Stimulated activated CD4-positive, alpha-beta T cell treated with anti-CD3 and anti-CD28 coated beads, Interleukin-1b, Interleukin-23, amount 100 ng/mL, for 48 hours (primary cell): Measurements from ENCODE around the gene ITPRID1.

Source experiments
- DNase-seq: peaks from one replicate; pipeline ENCODE4 v3.0.0-alpha.2; 2020

The ITPRID1 gene

DNA sequence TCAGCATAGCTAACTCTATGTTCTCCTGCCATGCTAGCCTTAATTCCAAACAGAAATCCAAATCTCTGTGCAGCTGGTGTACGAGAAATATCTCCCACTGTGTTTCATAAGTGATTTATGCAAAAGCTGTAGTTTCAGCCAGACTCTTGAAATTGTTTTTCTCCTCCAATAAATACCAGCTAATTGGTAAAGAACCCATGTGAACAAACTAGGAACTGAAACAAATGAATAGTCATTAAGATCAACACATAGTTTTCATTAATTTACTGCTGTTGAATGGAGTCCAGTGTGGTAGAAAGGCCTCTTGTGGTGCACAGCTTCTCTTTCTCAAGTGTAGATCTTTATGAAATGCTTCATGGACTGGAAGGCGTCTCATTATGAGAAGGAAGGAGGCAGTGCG lies 191.5 kb downstream of the ITPRID1 start:
- DNase-seq: no peak

DNA sequence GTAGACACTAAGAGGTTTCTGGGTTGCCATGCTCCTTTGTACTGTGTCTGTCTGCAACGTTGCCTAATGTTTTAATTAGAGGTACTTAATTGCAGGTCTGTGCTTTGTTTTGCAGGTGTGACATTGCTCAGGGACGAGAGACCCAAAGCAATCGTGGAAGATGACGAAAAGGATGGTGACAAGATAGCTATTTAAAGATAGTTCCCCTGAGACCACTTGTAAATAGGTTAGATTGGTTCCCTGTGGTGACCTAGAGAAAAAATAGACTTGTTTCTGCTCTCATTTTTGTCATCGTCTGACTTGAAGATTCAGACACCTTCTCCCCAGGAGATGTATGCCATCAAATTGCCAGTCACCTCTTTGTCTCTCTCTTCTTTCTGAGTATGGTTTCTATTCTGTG lies 193.2 kb downstream of the ITPRID1 start:
- no peak for DNase-seq
